K562 (cell line): ENCODE measurements around the gene EDARADD. TPM values are rescaled to one million over a fixed set of nuclear protein-coding genes. Genes with fewer than 3 reads are reported as not detected.

ENCODE experiments used
- ATAC-seq: fragments of 200-7000 bp; cut with Tn5 transposase; 3 replicates; pipeline ENCODE4 v1.9.1; 2020; ENCODE audit warnings: moderate library complexity
- BruUV-seq: library from RNA; stranded (reverse); fragments of 400-500 nt; replicated peaks from 2 replicates; lab custom pipeline; 2021; lab: Mats Ljungman, UMichigan
- CTCF ChIA-PET: fragments of 300-600 bp; formaldehyde crosslinking; extraction: SDS; loops from one replicate; lab custom pipeline; 2021; ENCODE audit warnings: low intra/inter-chr PET ratio; lab: Yijun Ruan, JAX
- POLR2A ChIA-PET: fragments of 300-600, 350-650 bp; sonication (Branson Sonifier 250); formaldehyde crosslinking; extraction: SDS; loops from one replicate; lab custom pipeline; 2021; ENCODE audit warnings: antibody characterized with exemption, inconsistent platforms; lab: Yijun Ruan, JAX
- DNase-seq, 4 experiments: peaks; one replicate each; pipeline versions ENCODE4 v3.0.0 to v3.0.0-alpha.2; 2011 to 2018; ENCODE audit warnings: low spot score in 3 of 4, mixed read lengths in 3 of 4; ENCODE audit errors: extremely low read depth in 1 of 4
- FAIRE-seq: peaks from 2 replicates; lab custom pipeline; 2011; peaks lifted over from hg19 to GRCh38; lab: Jason Lieb, UNC
- H2AFZ ChIP-seq: 2 replicates; pipeline ENCODE4 v1.6.0; 2011; ENCODE audit warnings: low read depth, low read length, control low read depth, inconsistent platforms
- H3K27ac ChIP-seq: fragments of 200-600 bp; 3 replicates; pipeline ENCODE4 v1.8.0; 2011; ENCODE audit warnings: low read depth, mild to moderate bottlenecking, control low read depth, inconsistent platforms, low read length, moderate library complexity, mixed read lengths; ENCODE audit errors: extremely low read depth
- H3K27me3 ChIP-seq, 2 experiments: fragments of 300-600 bp in 1 of 2; 2 replicates in 1 of 2; 3 replicates in 1 of 2; pipeline versions ENCODE4 v1.6.0 to v1.8.0; 2011; ENCODE audit warnings: inconsistent platforms in 2 of 2, low read length in 2 of 2, mild to moderate bottlenecking in 1 of 2, mixed read lengths in 1 of 2, moderate library complexity in 1 of 2; ENCODE audit not compliant: control insufficient read depth in 2 of 2, insufficient read depth in 2 of 2
- H3K36me3 ChIP-seq: fragments of 300-600 bp; 3 replicates; pipeline ENCODE4 v1.8.0; 2011; ENCODE audit warnings: mild to moderate bottlenecking, low read length, inconsistent platforms; ENCODE audit not compliant: control insufficient read depth, insufficient read depth
- H3K4me1 ChIP-seq, 2 experiments: fragments of 200-600 bp in 1 of 2; replicated peaks in 1 of 2; 2 replicates in 1 of 2; 3 replicates in 1 of 2; pipeline versions ENCODE4 v1.5.1 to v1.8.0; 2011; ENCODE audit warnings: inconsistent platforms in 2 of 2, low read length in 2 of 2, mild to moderate bottlenecking in 1 of 2, mixed read lengths in 1 of 2, moderate library complexity in 1 of 2; ENCODE audit not compliant: control insufficient read depth in 2 of 2, insufficient read depth in 2 of 2
- H3K4me2 ChIP-seq: 2 replicates; pipeline ENCODE4 v1.6.1; 2011; ENCODE audit warnings: low read length, control low read depth, inconsistent platforms, mixed read lengths; ENCODE audit not compliant: insufficient read depth
- H3K4me3 ChIP-seq: fragments of 200-600 bp; sonication (generic), shearing (Covaris generic); 2 replicates; pipeline ENCODE4 v1.5.1; 2016; ENCODE audit warnings: control low read depth, inconsistent platforms
- H3K79me2 ChIP-seq: fragments of 200-600 bp; 3 replicates; pipeline ENCODE4 v1.8.0; 2011; ENCODE audit warnings: low read length, inconsistent platforms; ENCODE audit not compliant: control insufficient read depth, insufficient read depth
- H3K9ac ChIP-seq, 2 experiments: 2 replicates each; pipeline versions ENCODE4 v1.6.0 to v1.6.1; 2011; ENCODE audit warnings: low read depth in 2 of 2, low read length in 2 of 2, control low read depth in 1 of 2, inconsistent platforms in 1 of 2, mild to moderate bottlenecking in 1 of 2, mixed read lengths in 1 of 2; ENCODE audit not compliant: insufficient read depth in 1 of 2
- H3K9me1 ChIP-seq: one replicate; pipeline ENCODE4 v1.6.0; 2011; ENCODE audit warnings: inconsistent platforms, mild to moderate bottlenecking, low read length, moderate library complexity; ENCODE audit not compliant: control insufficient read depth, insufficient read depth
- H3K9me3 ChIP-seq: replicated peaks from 2 replicates; pipeline ENCODE4 v1.5.1; 2011; ENCODE audit warnings: low read depth, low read length, inconsistent platforms; ENCODE audit not compliant: control insufficient read depth, insufficient read depth
- H4K20me1 ChIP-seq: replicated peaks from 2 replicates; pipeline ENCODE4 v1.6.1; 2011; ENCODE audit warnings: low read length, inconsistent platforms, mixed read lengths; ENCODE audit not compliant: control insufficient read depth, insufficient read depth
- CBFA2T3 ChIP-seq: fragments of 450-650 bp; IDR thresholded peaks from 2 replicates; pipeline ENCODE4 v1.6.1; 2017
- CEBPG ChIP-seq, 3 experiments: fragments of 200-800 bp in 1 of 3; sonication (Bioruptor generic) in 1 of 3; sonication (generic) in 1 of 3; formaldehyde crosslinking in 1 of 3; IDR thresholded peaks in 2 of 3; conservative IDR thresholded peaks in 1 of 3; 2 replicates each; pipeline versions ENCODE4 v1.6.1 to v1.8.0; 2016 to 2022; ENCODE audit warnings: missing compliant biosample characterization in 2 of 3, missing genetic modification characterization in 2 of 3, mild to moderate bottlenecking in 1 of 3, missing genetic modification reagents in 1 of 3
- CTCF ChIP-seq, 3 experiments: IDR thresholded peaks in 2 of 3; conservative IDR thresholded peaks in 1 of 3; 2 replicates each; pipeline ENCODE4 v1.5.1; 2011 to 2012; ENCODE audit warnings: low read length in 3 of 3, mild to moderate bottlenecking in 3 of 3, control low read depth in 2 of 3, improper control_type of control experiment in 1 of 3, inconsistent platforms in 1 of 3, low read depth in 1 of 3, mixed read lengths in 1 of 3, moderate library complexity in 1 of 3; ENCODE audit not compliant: insufficient read depth in 2 of 3
- DPF2 ChIP-seq: fragments of 450-650 bp; IDR thresholded peaks from 2 replicates; pipeline ENCODE4 v1.6.1; 2016
- ETV5 ChIP-seq: sonication (generic); formaldehyde crosslinking; IDR thresholded peaks from 2 replicates; pipeline ENCODE4 v1.4.0; 2020; ENCODE audit warnings: low read depth, mild to moderate bottlenecking, missing genetic modification reagents
- HCFC1 ChIP-seq: IDR thresholded peaks from 2 replicates; pipeline ENCODE4 v1.6.1; 2012; ENCODE audit warnings: low read depth, low read length, improper control_type of control experiment
- HNRNPLL ChIP-seq: fragments of 200-400 bp; formaldehyde crosslinking; IDR thresholded peaks from 2 replicates; pipeline ENCODE4 v1.6.1; 2017; ENCODE audit warnings: low read length, low read depth, mild to moderate bottlenecking; ENCODE audit not compliant: poor library complexity, severe bottlenecking
- KLF13 ChIP-seq: fragments of 450-650 bp; IDR thresholded peaks from 2 replicates; pipeline ENCODE4 v1.6.1; 2016; ENCODE audit warnings: missing genetic modification characterization, low read depth, mild to moderate bottlenecking, missing compliant biosample characterization, moderate library complexity, borderline replicate concordance
- MAFG ChIP-seq: fragments of 450-650 bp; conservative IDR thresholded peaks from 2 replicates; pipeline ENCODE4 v1.6.1; 2016; ENCODE audit warnings: missing genetic modification characterization, missing compliant biosample characterization
- MEF2A ChIP-seq: IDR thresholded peaks from 2 replicates; pipeline ENCODE4 v1.6.1; 2011; ENCODE audit warnings: low read depth, mild to moderate bottlenecking, low read length, moderate library complexity; ENCODE audit not compliant: control insufficient read depth
- PCBP1 ChIP-seq: fragments of 200-400 bp; formaldehyde crosslinking; IDR thresholded peaks from 2 replicates; pipeline ENCODE4 v1.6.1; 2018; ENCODE audit warnings: mild to moderate bottlenecking, low read depth, low read length; ENCODE audit not compliant: poor library complexity, severe bottlenecking
- RUNX1 ChIP-seq: sonication (generic); IDR thresholded peaks from 2 replicates; pipeline ENCODE4 v1.6.1; 2016; ENCODE audit warnings: antibody characterized with exemption, low read depth
- SAFB2 ChIP-seq: fragments of 200-400 bp; formaldehyde crosslinking; IDR thresholded peaks from 2 replicates; pipeline ENCODE4 v1.6.1; 2018; ENCODE audit warnings: borderline replicate concordance, low read length, low read depth, moderate library complexity; ENCODE audit not compliant: severe bottlenecking
- SMARCB1 ChIP-seq: IDR thresholded peaks from 2 replicates; pipeline ENCODE4 v1.6.1; 2011; ENCODE audit warnings: improper control_type of control experiment, low read depth; ENCODE audit not compliant: insufficient read length
- THRAP3 ChIP-seq: fragments of 450-650 bp; IDR thresholded peaks from 2 replicates; pipeline ENCODE4 v1.6.1; 2016; ENCODE audit warnings: mild to moderate bottlenecking, inconsistent platforms, borderline replicate concordance
- ZNF124 ChIP-seq: sonication (generic); formaldehyde crosslinking; IDR thresholded peaks from 2 replicates; pipeline ENCODE4 v1.8.1; 2022; ENCODE audit warnings: missing genetic modification reagents
- ZNF212 ChIP-seq: fragments of 450-650 bp; formaldehyde crosslinking; IDR thresholded peaks from 2 replicates; pipeline ENCODE4 v1.4.0; 2020; ENCODE audit warnings: mild to moderate bottlenecking
- ZNF398 ChIP-seq: fragments of 250-450 bp; sonication (Bioruptor Pico); IDR thresholded peaks from 2 replicates; pipeline ENCODE4 v1.8.0; 2021; ENCODE audit warnings: moderate library complexity, mild to moderate bottlenecking, inconsistent platforms
- ZNF436 ChIP-seq: fragments of 250-450, 450-650 bp; sonication (Bioruptor Pico); formaldehyde crosslinking; IDR thresholded peaks from 2 replicates; pipeline ENCODE4 v1.7.0; 2020; ENCODE audit warnings: mild to moderate bottlenecking
- ZNF589 ChIP-seq: fragments of 200-800 bp; sonication (Bioruptor generic); IDR thresholded peaks from 2 replicates; pipeline ENCODE4 v1.6.1; 2016; ENCODE audit warnings: low read depth, missing genetic modification characterization, missing compliant biosample characterization
- ZNF77 ChIP-seq: fragments of 250-450 bp; sonication (Bioruptor Pico); IDR thresholded peaks from 2 replicates; pipeline ENCODE4 v1.5.0; 2020
- WGBS: fragments of 100-300 bp; shearing (Covaris generic); methylation state at CpG from one replicate; pipeline ENCODE4 v1.1.6; 2016; ENCODE audit warnings: low coverage, mixed read lengths; ENCODE audit not compliant: insufficient coverage; ENCODE audit errors: missing lambda C conversion rate; 5-methylcytosine and 5-hydroxymethylcytosine counted together
- in situ Hi-C: fragments of 300-500 bp; cut with MboI; formaldehyde crosslinking; loops from 4 replicates; pipeline ENCODE4 v1.15.0; 2018; ENCODE audit warnings: inconsistent platforms, mixed read lengths
- intact Hi-C: fragments of 100-400 bp; cut with micrococcal nuclease; formaldehyde crosslinking; loops from 2 replicates; pipeline ENCODE4 v1.14.2; 2022
- polyA plus RNA-seq, 8 experiments: library from polyadenylated mRNA; depleted of rRNA in 4 of 8; stranded (reverse) in 5 of 8; unstranded in 3 of 8; fragments of >200 nt; fragmentation: Nextera tagmentation in 2 of 8; fragmentation: Illumina TruSeq in 1 of 8; extraction: Ambion mirVana in 2 of 8; extraction: Trizol in 1 of 8; gene quantifications; 2 replicates each; pipeline versions ENCODE4 v1.2.1 to v1.2.3, GENCODE V29; 2011 to 2014; ENCODE audit warnings: inconsistent platforms in 1 of 8, missing spikeins in 1 of 8
- total RNA-seq, 7 experiments: library from RNA; depleted of rRNA in 6 of 7; stranded (reverse); fragments of >200 nt in 6 of 7; fragmentation: Illumina TruSeq in 2 of 7; extraction: Trizol in 2 of 7; gene quantifications; 2 replicates each; pipeline versions ENCODE4 v1.2.1 to v1.2.3, GENCODE V29; 2011 to 2021; ENCODE audit warnings: low replicate concordance in 1 of 7

EDARADD gene
- total and polyA plus RNA-seq, 9 of the 15 experiments (the other 6 are each of a cell fraction or from before 2014, with no cell fraction given) = 0.46 to 32.4 (median 20.6) TPM

GRCh38 chr1:236524895-236525184 lies 130.8 kb downstream of the EDARADD start:
- H3K36me3 ChIP-seq = peaks cover 22% of the 10 kb centered on the region
- H3K79me2 ChIP-seq = peaks cover 22% of the 10 kb centered on the region
- peaks cover 6 to 13% of the 10 kb centered on the region in 2 experiments; a peak in 4 of 5 replicates for H3K4me1 ChIP-seq
- peak overlapping the region; percentile 91 for H3K4me3 ChIP-seq
- ChIA-PET CTCF (no interaction called here), POLR2A (interaction anchor here (1.0 to 1.1 kb wide), 4 partner anchors 9 to 313 kb away, joined by 3 to 4 read pairs (median 3); no protein-coding TSS in a partner anchor)
- DNase-seq (no peak), FAIRE-seq (no peak), ATAC-seq (no peak)
- peak overlapping the region; percentile 79 for H3K27ac ChIP-seq
- no peaks in the 10 kb centered on the region for H3K9me1 ChIP-seq
- H2AFZ ChIP-seq = peak overlapping the region; percentile 97
- 5% methylated on average over 3 of the region's 3 CpGs for WGBS
- in situ Hi-C loops = no loop called here
- H3K9me3 ChIP-seq = no peaks in the 10 kb centered on the region
- no peaks in the 10 kb centered on the region for H4K20me1 ChIP-seq
- no peaks in the 10 kb centered on the region for H3K27me3 ChIP-seq
- H3K9ac ChIP-seq = peak overlapping the region in 1 of 2 experiments; percentile 85; a peak in 2 of 4 replicates
- peak overlapping the region; percentile 95 for H3K4me2 ChIP-seq
- intact Hi-C loops = no loop called here
- no TSS peak for BruUV-seq
- TF ChIP-seq ZNF436 (CRISPR knock-in tag) = no peak
- TF ChIP-seq SAFB2 = no peak
- TF ChIP-seq ZNF398 = no peak
- no peak for TF ChIP-seq ZNF212
- no peak for TF ChIP-seq SMARCB1
- TF ChIP-seq HNRNPLL = no peak
- no peak for TF ChIP-seq CTCF (IDR thresholded peaks at IDR 0.05 in 2 of 3, conservative IDR thresholded peaks at IDR 0.05 in 1 of 3; ENCODE audit: insufficient read depth in 2 of 3, low read depth in 1 of 3, low read length in 3 of 3)
- TF ChIP-seq MEF2A = no peak
- TF ChIP-seq RUNX1 = no peak
- 0 out of 2 replicates have a peak, but pooled peaks have one; percentile 5 for TF ChIP-seq ZNF589 (CRISPR knock-in tag)
- no peak for TF ChIP-seq ETV5 (CRISPR knock-in tag)
- TF ChIP-seq CEBPG (CRISPR knock-in tag; IDR thresholded peaks at IDR 0.05) = no peak
- TF ChIP-seq CEBPG (tag; conservative IDR thresholded peaks at IDR 0.05 in 1 of 2, IDR thresholded peaks at IDR 0.05 in 1 of 2) = no peak
- TF ChIP-seq KLF13 (tag) = no peak
- no peak for TF ChIP-seq ZNF77
- TF ChIP-seq PCBP1 = no peak
- no peak for TF ChIP-seq MAFG
- TF ChIP-seq ZNF124 = no peak
- TF ChIP-seq DPF2 = no peak
- TF ChIP-seq CBFA2T3 = no peak
- no peak for TF ChIP-seq THRAP3
- TF ChIP-seq HCFC1 = no peak
